Measurements from ENCODE around the gene CDAN1.

GRCh38 chr15:42721916-42722315 lies 15.0 kb downstream of the CDAN1 start:
- no peak for TF ChIP-seq CTCF (IDR thresholded peaks at IDR 0.05 in 2 of 3, conservative IDR thresholded peaks at IDR 0.05 in 1 of 3; ENCODE audit: control insufficient read depth in 2 of 3, extremely low read depth in 1 of 3, insufficient read depth in 1 of 3, low read depth in 3 of 3, low read length in 3 of 3)
- no peak for TF ChIP-seq JUNB (IDR thresholded peaks at IDR 0.05)
- no peak for TF ChIP-seq RAD51 (IDR thresholded peaks at IDR 0.05)
- TF ChIP-seq EZH2 (IDR thresholded peaks at IDR 0.05; ENCODE audit: borderline replicate concordance, control insufficient read depth, low read depth, low read length) = no peak
- TF ChIP-seq RCOR1 (conservative IDR thresholded peaks at IDR 0.05; ENCODE audit: low read depth, low read length) = no peak
- TF ChIP-seq, protein P1, sequence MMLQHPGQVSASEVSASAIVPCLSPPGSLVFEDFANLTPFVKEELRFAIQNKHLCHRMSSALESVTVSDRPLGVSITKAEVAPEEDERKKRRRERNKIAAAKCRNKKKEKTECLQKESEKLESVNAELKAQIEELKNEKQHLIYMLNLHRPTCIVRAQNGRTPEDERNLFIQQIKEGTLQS (IDR thresholded peaks at IDR 0.05; ENCODE audit: borderline replicate concordance, extremely low read depth, low read depth, low read length) = no peak
- TF ChIP-seq RFX5 (IDR thresholded peaks at IDR 0.05; ENCODE audit: low read depth, low read length) = no peak
- no peak for TF ChIP-seq RELA (IDR thresholded peaks at IDR 0.05; ENCODE audit: borderline replicate concordance, partially characterized antibody)
- TF ChIP-seq POLR2AphosphoS5 (IDR thresholded peaks at IDR 0.05; ENCODE audit: low read length) = no peak

Data from GM12878 (cell line).